Activated CD8-positive, alpha-beta memory T cell treated with anti-CD3 and anti-CD28 coated beads, Interleukin-2, amount 50 U/mL, for 1 hour (primary cell): ENCODE data around the gene BBS9.
"Not testable (repeated sequence)": the region's sequence is repeated elsewhere in the genome, so short reads cannot be mapped to it uniquely, and the experiment has no call there.

ENCODE experiments used
- DNase-seq: peaks from one replicate; pipeline ENCODE4 v3.0.0-alpha.2; 2020; ENCODE audit errors: extremely low read depth

The BBS9 gene

DNA sequence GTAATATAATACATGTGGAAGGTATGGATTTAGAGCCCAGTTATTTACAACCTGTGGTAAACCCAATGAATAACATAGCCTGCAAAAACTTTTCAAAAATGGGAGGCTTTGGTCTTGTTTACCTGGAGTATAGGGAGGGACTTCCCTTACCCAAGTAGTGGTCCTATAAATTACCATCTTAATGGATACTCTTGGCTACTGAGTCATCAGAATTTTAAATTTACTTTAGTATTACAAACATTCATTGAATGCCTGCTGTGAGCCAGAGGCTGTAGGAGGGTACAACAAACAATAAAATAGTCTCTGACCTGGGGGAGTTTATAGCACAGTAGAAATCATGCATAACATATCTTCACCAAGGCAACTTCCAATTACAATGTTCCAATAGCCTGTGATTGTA is 365.1 kb downstream of the BBS9 start:
- no peak for DNase-seq

GRCh38 chr7:33495207-33495606 is 365.8 kb downstream of the BBS9 start:
- DNase-seq = no peak

DNA sequence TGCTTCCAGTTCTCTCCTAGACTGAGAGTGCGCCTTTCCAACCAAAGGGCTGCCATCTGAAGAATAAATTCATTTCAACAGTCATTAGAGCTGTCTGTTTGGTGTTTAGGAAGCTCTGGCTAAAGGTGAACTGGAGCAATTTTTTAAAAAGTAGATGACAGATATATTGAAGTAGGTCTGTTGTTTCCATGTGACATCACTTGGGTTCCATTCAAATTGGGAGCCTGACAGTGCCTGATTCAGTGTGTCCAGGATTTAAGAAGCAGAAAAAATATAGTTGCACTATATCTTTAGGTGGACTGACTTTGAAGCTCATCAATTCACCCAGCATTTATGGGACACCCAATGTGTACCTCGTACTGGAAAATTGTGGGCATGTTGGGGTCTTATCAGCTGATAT is 367.7 kb downstream of the BBS9 start:
- no peak for DNase-seq

- no peak for DNase-seq
Observed at GRCh38 chr7:33500703-33501701, 371.6 kb downstream of the BBS9 start.

DNA sequence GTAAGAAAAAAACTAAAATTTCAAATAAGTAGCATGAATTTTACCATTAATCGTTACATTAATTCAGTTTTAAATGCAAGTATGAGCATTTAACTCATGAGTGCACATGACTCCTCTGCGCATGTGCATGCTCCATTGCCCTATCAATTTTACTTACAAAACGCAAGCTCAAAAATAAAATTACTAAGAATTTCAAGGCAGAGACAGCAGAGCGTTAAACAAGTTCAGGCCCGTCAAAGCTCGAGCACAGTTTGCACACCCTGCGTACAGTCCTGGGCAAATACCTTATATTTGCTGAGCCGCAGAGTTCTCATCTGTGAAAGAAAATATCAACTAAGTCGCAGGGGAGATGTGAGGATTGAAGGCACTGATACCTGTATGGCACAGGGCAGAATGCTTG is 373.6 kb downstream of the BBS9 start:
- no peak for DNase-seq

GRCh38 chr7:33503736-33504135 is 374.4 kb downstream of the BBS9 start:
- no peak for DNase-seq

DNA sequence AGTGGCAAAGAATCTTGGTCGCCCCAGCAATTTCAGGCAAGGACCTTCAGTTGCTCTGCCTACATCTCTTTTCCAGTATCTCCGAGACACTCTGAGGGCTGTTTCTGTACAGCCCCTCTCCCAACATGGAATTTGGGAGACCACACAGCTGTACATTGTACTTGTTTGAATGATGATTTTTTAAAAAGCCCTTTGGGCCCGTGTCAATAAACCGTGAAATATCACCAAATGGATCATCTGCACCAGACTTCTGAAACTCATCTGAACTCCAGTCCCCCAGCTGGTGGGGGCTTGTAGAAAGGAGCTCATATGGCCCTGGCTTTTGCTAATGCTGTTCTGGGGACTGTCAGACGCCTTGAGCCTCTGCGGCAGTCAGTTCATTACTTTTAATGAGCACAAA is 374.9 kb downstream of the BBS9 start:
- no peak for DNase-seq

DNA sequence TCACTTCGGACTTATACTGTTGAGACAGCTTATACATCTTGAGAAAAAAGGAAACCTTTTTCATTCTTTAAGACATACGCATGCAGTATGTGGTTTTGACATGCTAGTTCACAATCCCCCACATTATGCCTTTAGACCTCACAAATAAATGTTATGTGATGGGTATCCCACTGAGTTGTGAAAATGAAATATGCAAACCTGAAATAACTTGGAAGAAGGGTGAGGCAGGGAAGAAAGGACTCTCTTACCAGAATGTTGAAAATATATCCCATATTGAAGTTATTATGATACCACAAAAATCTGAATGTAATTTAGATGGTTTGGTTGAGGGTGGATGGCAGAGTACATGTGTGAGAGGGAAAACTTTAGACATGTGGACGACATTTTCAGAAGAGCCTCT is 379.8 kb downstream of the BBS9 start:
- no peak for DNase-seq

DNA sequence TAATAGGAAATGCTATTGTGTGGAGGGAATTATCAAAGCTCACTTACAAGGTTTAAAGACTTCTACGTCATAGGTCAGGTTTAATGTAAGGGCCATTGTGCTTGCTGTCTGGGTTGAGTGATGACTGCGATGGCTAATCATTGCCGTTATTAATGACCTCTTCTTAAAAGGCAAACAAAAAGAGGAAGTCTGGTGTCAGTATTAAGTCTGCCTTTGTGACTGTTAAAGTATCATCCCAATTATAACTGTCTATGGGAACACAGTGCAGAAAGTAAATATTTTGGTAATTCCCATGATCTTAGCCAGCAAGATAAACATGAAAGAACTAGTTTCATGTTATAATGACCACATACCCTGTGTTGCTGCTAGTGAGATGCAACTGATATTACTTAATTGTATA is 382.4 kb downstream of the BBS9 start:
- no peak for DNase-seq

DNA sequence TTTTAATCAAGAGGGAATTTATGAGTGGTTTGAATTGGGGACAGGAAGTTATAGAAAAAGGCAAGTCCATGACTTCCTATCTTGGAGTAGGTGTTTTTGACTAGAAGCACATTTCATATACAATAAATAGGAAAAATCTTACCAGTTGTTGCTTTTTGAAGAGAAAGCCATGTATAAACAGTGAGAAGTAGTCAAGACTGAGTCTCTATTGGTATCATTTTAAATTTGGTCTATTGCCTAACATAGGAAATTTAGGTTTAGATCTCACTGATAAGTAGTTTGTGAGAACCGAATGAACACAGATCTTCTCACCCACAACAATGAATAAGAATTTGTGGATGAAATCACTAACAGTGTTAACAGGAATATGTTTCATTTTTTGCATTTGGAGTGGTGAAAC is 387.2 kb downstream of the BBS9 start:
- no peak for DNase-seq

GRCh38 chr7:33517191-33517590 is 387.8 kb downstream of the BBS9 start:
- no peak for DNase-seq

DNA sequence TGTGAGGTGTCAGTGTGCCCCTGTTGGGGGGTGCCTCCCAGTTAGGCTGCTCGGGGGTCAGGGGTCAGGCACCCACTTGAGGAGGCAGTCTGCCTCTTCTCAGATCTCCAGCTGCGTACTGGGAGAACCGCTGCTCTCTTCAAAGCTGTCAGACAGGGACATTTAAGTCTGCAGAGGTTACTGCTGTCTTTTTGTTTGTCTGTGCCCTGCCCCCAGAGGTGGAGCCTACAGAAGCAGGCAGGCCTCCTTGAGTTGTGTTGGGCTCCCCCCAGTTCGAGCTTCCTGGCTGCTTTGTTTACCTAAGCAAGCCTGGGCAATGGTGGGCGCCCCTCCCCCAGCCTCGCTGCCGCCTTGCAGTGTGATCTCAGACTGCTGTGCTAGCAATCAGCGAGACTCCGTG is 397.6 kb downstream of the BBS9 start:
- DNase-seq = not testable (repeated sequence)

DNA sequence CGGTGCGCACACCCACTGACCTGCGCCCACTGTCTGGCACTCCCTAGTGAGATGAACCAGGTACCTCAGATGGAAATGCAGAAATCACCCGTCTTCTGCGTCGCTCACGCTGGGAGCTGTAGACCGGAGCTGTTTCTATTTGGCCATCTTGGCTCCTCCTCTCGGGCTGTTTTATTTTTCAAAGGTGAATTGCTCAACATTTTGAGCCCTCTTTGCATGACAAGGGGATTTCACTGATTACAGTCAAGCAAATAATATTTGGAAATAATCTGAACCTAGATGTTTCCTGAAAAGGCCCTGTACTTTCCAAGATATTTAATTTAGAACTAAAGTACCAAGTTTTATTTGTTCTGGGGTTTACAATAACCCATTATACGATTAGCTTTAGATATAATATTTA is 398.2 kb downstream of the BBS9 start:
- not testable (repeated sequence) for DNase-seq

DNA sequence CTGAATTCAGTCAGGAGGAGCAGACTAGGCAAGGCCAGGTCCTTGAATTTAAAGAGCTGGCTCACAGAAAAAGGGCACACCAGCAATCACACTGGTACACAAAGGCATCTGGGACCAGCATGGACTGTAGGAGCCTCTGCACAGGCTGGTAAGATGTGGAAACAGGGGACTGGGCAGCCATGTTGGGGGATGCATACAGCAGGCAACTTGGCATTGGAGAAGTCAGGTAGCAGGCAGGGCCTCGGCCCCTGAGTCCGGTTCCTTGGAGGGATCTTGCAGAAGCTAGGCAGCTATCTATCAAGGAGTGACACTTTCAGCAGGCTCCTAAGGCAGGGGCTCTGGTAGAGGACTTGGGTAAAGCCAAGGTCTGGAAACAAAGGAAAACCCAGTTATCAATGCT is 399.7 kb downstream of the BBS9 start:
- no peak for DNase-seq

DNA sequence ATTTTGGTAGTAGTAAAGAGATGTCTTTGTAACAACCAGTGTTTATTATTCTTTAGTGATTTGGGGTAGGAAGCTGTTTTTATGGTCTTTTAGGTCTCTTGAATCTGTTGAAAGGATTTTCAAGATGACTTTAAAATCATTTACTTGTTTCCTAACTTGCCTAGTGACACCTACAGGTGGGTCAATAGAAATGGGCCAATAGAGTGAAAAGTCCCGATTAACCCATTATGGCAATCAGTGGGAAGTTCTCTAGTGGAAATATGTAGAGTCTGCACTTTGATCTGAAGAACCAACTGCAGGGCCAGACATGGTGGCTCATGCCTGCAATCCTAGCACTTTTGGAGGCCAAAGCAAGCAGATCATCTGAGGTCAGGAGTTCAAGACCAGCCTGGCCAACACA is 401.3 kb downstream of the BBS9 start:
- no peak for DNase-seq

DNA sequence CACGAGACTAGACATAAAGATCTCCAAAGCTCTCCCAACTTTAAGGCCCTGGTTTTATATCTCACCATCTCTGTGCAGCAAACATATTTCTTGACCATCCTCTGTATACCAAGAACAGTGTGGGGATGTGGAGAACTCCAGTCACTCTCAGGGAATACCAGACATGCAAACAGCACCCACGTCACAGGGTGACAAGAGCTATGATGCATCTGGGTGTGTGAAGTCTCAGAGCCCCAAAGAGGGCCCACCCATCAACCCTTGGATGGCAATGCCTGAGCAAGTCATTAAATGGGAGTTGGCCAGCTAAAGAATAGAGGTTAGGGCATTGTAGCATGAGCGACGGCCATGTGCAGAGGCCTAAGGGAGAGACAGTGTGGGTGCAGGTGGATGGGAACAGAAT is 402.5 kb downstream of the BBS9 start:
- DNase-seq = no peak

DNA sequence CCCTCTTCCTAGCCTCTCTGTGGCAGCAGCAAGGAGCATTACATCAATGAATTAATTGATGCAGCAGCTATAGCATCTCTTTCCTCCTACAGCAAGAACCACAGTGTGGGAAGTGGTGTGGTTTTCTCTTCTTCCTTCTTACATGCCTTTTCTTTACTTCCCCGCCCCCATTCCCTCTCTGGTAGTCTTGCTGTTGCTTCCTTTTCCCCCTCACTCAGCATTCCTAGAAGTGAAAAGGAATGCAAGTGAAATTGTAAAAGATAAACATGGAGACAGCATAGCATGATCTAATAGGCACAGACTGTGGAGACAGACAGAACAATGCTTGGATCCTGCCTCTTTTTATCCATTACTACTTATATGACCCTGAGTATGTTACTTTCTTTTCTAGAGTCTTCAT is 405.5 kb downstream of the BBS9 start:
- no peak for DNase-seq

DNA sequence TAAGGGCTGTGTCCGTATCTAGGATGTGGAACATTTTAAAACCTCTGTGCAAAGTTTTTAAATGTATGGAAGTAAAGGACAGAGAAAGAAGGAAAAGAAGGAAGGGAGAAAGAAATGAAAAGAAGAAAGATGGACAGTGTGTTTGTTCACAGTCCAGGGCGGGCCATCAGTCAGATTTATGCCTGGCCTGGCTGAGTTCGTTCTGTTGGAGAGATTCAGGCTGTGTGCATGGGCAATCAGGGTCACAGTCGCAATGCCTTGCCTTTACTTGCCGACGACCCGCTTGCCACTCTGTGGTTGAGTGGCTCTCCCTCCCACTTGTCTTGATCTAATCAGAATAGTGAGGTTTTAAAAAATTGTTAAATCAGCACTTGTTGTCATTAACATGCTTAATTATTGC is 406.6 kb downstream of the BBS9 start:
- no peak for DNase-seq

GRCh38 chr7:33536398-33537103 is 407.2 kb downstream of the BBS9 start:
- no peak for DNase-seq

GRCh38 chr7:33537104-33537477 is 407.7 kb downstream of the BBS9 start:
- no peak for DNase-seq

DNA sequence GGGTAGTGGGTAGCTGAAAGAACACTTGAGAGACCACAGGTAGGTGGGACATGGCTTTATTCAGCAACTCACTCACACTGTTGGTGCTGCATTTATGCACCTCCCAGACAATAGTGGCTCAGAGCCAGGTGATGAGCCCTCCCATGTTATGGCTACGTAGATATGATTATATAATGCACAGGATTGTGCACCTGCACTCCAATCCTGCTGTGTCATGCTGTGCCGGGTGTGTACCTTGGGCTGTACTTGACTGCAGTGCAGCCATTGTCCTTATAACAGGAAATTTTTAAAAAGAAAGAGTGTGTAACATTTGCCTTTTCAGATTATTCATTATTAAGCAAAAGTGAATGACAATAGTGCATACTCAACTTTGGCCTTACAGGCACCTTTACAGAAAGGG is 409.8 kb downstream of the BBS9 start:
- DNase-seq = no peak

DNA sequence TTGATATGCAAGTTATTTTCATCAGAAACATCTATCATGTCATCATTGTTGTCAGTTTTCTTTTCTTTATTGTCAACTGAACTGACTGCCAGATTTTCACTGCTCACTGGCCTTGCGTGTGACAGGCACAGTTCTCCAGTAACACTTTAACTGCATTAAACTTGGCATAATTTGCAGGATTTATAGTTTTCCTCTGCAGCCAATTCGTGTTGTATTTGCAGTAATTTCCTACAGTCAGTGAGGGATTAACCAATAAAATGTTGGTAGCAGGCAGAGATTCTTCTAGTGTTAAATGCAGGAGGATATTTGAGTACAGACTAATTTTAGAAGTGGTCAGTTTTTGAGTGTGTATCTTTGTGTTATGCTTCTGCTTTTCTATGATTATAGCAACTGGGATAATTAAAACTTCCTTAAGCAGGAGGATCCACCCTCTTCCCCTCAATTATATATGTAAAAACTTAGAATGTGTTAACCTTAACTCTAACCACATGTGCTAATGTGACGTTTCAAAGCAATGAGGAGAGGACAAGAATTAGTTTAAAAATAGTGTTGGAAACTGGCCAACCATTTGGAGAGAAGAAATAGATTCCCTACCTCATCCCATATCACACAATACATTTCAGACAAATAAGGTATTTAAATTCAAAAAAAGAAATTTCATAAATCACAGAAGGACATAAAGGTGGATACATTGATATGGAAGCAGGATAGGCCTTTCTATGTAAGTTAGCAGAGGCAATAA is 410.5 kb downstream of the BBS9 start:
- no peak for DNase-seq
